HG03575 (cell line): Measurements from ENCODE around the gene PTGR3.

ENCODE experiments used
- ATAC-seq: cut with Tn5 transposase; IDR thresholded peaks from one replicate; pipeline ENCODE4 v1.9.1; 2021; ENCODE audit not compliant: unreplicated experiment, insufficient number of reproducible peaks, low FRiP score; ENCODE audit errors: extremely low read depth

The PTGR3 gene

GRCh38 chr18:75240433-75240832 lies 31.5 kb upstream of the PTGR3 start:
- no peak for ATAC-seq

- ATAC-seq, result no peak
These were observed 29.8 kb upstream of the PTGR3 start for GRCh38 chr18:75238786-75239185.

- ATAC-seq, result no peak
These were observed 29.2 kb upstream of the PTGR3 start for GRCh38 chr18:75238100-75238499.

GRCh38 chr18:75235896-75236295 lies 27.0 kb upstream of the PTGR3 start:
- ATAC-seq, result no peak

GRCh38 chr18:75234901-75235300 lies 26.0 kb upstream of the PTGR3 start:
- no peak for ATAC-seq

GRCh38 chr18:75231053-75231406 lies 22.1 kb upstream of the PTGR3 start:
- ATAC-seq, result no peak

GRCh38 chr18:75230163-75231052 lies 21.5 kb upstream of the PTGR3 start:
- ATAC-seq, result no peak

- ATAC-seq, result no peak
These were observed 20.5 kb upstream of the PTGR3 start for GRCh38 chr18:75229437-75229836.

- ATAC-seq, result no peak
These were observed 20.0 kb upstream of the PTGR3 start for GRCh38 chr18:75228967-75229366.

GRCh38 chr18:75227535-75228296 lies 18.8 kb upstream of the PTGR3 start:
- ATAC-seq, result no peak

GRCh38 chr18:75226956-75227316 lies 18.0 kb upstream of the PTGR3 start:
- ATAC-seq, result no peak

GRCh38 chr18:75226286-75226955 lies 17.5 kb upstream of the PTGR3 start:
- no peak for ATAC-seq

- ATAC-seq, result no peak
These were observed 14.9 kb upstream of the PTGR3 start for GRCh38 chr18:75223687-75224347.

- no peak for ATAC-seq
These were observed 13.5 kb upstream of the PTGR3 start for GRCh38 chr18:75222407-75222806.

- no peak for ATAC-seq
These were observed 13.0 kb upstream of the PTGR3 start for GRCh38 chr18:75221897-75222296.

GRCh38 chr18:75221397-75221796 lies 12.5 kb upstream of the PTGR3 start:
- no peak for ATAC-seq

- no peak for ATAC-seq
These were observed 11.8 kb upstream of the PTGR3 start for GRCh38 chr18:75220551-75221355.

- ATAC-seq, result no peak
These were observed 10.9 kb upstream of the PTGR3 start for GRCh38 chr18:75219745-75220375.
